ENCODE results near the gene RMDN2.

DNA sequence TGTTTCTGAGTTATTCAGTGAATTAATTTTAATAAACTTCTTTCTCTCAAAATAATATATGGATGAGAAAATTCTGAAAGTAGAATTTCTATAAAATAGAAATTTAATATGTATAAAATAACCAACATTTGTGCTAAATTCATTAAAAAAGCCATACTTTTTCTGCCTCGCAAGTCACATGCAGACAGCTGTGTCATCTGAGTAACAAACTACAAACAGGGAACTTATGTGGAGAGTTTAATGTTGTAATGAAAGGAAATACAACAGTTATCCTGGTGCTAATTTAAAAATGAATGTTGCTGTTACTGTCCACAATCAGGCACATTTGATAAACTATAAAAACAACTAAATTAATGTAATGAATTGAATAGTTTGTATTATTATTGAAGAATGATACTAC, 22.2 kb downstream of the RMDN2 start:
- TF ChIP-seq, protein P1, sequence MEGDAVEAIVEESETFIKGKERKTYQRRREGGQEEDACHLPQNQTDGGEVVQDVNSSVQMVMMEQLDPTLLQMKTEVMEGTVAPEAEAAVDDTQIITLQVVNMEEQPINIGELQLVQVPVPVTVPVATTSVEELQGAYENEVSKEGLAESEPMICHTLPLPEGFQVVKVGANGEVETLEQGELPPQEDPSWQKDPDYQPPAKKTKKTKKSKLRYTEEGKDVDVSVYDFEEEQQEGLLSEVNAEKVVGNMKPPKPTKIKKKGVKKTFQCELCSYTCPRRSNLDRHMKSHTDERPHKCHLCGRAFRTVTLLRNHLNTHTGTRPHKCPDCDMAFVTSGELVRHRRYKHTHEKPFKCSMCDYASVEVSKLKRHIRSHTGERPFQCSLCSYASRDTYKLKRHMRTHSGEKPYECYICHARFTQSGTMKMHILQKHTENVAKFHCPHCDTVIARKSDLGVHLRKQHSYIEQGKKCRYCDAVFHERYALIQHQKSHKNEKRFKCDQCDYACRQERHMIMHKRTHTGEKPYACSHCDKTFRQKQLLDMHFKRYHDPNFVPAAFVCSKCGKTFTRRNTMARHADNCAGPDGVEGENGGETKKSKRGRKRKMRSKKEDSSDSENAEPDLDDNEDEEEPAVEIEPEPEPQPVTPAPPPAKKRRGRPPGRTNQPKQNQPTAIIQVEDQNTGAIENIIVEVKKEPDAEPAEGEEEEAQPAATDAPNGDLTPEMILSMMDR (IDR thresholded peaks at IDR 0.05): no peak
- no peak for TF ChIP-seq ZFX (IDR thresholded peaks at IDR 0.05; ENCODE audit: borderline replicate concordance)

All from 22Rv1 (cell line).